Endodermal cell (in vitro differentiated cells): Measurements from ENCODE around the gene MAPK8IP1. TPM values are rescaled to one million over a fixed set of nuclear protein-coding genes. Genes with fewer than 3 reads are reported as not detected.

Experiments
- DNase-seq: peaks from one replicate; pipeline ENCODE4 v3.0.0-alpha.2; 2017
- H3K27ac ChIP-seq: 2 replicates; pipeline ENCODE4 v1.5.1; 2013; ENCODE audit warnings: mild to moderate bottlenecking, low read depth, low read length, moderate library complexity
- H3K27me3 ChIP-seq: 2 replicates; pipeline ENCODE4 v1.6.1; 2013; ENCODE audit warnings: mild to moderate bottlenecking, low read length, moderate library complexity; ENCODE audit not compliant: insufficient read depth, control insufficient read depth, poor library complexity, severe bottlenecking
- H3K36me3 ChIP-seq: 2 replicates; pipeline ENCODE4 v1.7.0; 2013; ENCODE audit warnings: mild to moderate bottlenecking, low read length, moderate library complexity; ENCODE audit not compliant: control insufficient read depth, insufficient read depth
- H3K4me1 ChIP-seq: one replicate; pipeline ENCODE4 v1.7.0; 2013; ENCODE audit warnings: low read length; ENCODE audit not compliant: control insufficient read depth, insufficient read depth
- H3K4me3 ChIP-seq: 2 replicates; pipeline ENCODE4 v1.5.1; 2013; ENCODE audit warnings: mild to moderate bottlenecking, low read length, moderate library complexity
- H3K9ac ChIP-seq: 2 replicates; pipeline ENCODE4 v1.6.1; 2013; ENCODE audit warnings: mild to moderate bottlenecking, low read length, moderate library complexity; ENCODE audit not compliant: poor library complexity, severe bottlenecking; ENCODE audit errors: extremely low read depth
- H3K9me3 ChIP-seq: 2 replicates; pipeline ENCODE4 v1.6.1; 2013; ENCODE audit warnings: mild to moderate bottlenecking, low read length, moderate library complexity; ENCODE audit not compliant: control insufficient read depth
- H3K27ac Mint-ChIP-seq: 2 replicates; pipeline ENCODE4 v1.8.0; 2020; ENCODE audit warnings: mixed read lengths
- H3K27me3 Mint-ChIP-seq: 2 replicates; pipeline ENCODE4 v1.8.0; 2021; ENCODE audit warnings: mild to moderate bottlenecking, mixed read lengths; ENCODE audit not compliant: insufficient read depth
- H3K36me3 Mint-ChIP-seq: 2 replicates; pipeline ENCODE4 v1.8.0; 2020; ENCODE audit warnings: low read depth, mixed read lengths
- H3K4me1 Mint-ChIP-seq: 2 replicates; pipeline ENCODE4 v1.8.0; 2020; ENCODE audit warnings: mixed read lengths
- H3K4me3 Mint-ChIP-seq: 2 replicates; pipeline ENCODE4 v1.8.0; 2020; ENCODE audit warnings: mild to moderate bottlenecking, moderate library complexity, mixed read lengths
- H3K9me3 Mint-ChIP-seq: 2 replicates; pipeline ENCODE4 v1.8.0; 2020; ENCODE audit warnings: mild to moderate bottlenecking, mixed read lengths
- WGBS, 2 experiments: methylation state at CpG; one replicate each; pipeline versions ENCODE4 v1.1.5 to v1.1.7; 2013; ENCODE audit warnings: missing lambda C conversion rate in 2 of 2, mixed read lengths in 1 of 2; ENCODE audit not compliant: insufficient coverage in 1 of 2, insufficient read length in 1 of 2; 5-methylcytosine and 5-hydroxymethylcytosine counted together
- total RNA-seq, 2 donors: library from RNA; stranded (reverse); fragmentation: NEBNext Ultra II Directional in 1 of 2; extraction: Animal tissue kit (Norgen Biotek cat#: 25700) in 1 of 2; gene quantifications; 2 replicates in 1 of 2; 3 replicates in 1 of 2; pipeline ENCODE4 v1.2.1, GENCODE V29; 2021
- TF ChIP-seq, protein P1 (sequence below): fragments of 200-600 bp; sonication (generic); conservative IDR thresholded peaks from 2 replicates; pipeline ENCODE4 v1.5.0; 2021; ENCODE audit warnings: antibody characterized with exemption, mild to moderate bottlenecking

Gene MAPK8IP1
- total RNA-seq, 2 donors from 2014 or later, result 11.2 to 12.8 TPM

DNA sequence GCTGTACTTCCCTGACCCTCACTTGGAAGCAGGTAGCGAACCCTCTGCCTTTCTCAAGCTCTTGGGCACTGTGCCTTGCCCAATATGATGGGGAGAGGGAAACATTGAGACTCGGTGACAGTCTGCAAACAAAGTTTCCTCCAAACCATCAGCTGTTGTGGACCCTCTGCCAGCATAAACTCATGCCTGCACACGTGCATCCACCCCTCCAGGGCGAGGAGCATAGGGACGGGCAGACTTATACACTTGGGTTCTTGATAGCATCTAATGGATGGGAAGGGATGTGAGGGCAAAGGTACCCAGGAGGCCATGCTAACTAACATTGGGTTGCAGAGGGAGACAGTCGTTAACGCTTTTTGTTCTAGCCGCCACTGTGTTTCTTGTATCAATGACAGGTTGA is 8.2 kb upstream of the MAPK8IP1 start:
- H3K4me1 Mint-ChIP-seq, result peaks cover 13% of the 10 kb centered on the region
- H3K9me3 Mint-ChIP-seq, result no peaks in the 10 kb centered on the region
- H3K4me1 ChIP-seq, result peaks cover 5% of the 10 kb centered on the region
- H3K4me3 ChIP-seq, result no peak overlapping the region
- H3K9ac ChIP-seq, result no peak overlapping the region
- H3K27me3 ChIP-seq, result no peaks in the 10 kb centered on the region
- H3K36me3 Mint-ChIP-seq, result peaks cover 10% of the 10 kb centered on the region
- H3K9me3 ChIP-seq, result no peaks in the 10 kb centered on the region
- H3K27ac ChIP-seq, result no peak overlapping the region
- no peak overlapping the region for H3K27ac Mint-ChIP-seq
- no peak overlapping the region for H3K4me3 Mint-ChIP-seq
- H3K36me3 ChIP-seq, result peaks cover 48% of the 10 kb centered on the region
- WGBS, 2 experiments, result 95 to 98% methylated on average over 6 to 8 of the region's 8 CpGs
- H3K27me3 Mint-ChIP-seq, result no peaks in the 10 kb centered on the region
- DNase-seq, result no peak
- TF ChIP-seq, protein P1, sequence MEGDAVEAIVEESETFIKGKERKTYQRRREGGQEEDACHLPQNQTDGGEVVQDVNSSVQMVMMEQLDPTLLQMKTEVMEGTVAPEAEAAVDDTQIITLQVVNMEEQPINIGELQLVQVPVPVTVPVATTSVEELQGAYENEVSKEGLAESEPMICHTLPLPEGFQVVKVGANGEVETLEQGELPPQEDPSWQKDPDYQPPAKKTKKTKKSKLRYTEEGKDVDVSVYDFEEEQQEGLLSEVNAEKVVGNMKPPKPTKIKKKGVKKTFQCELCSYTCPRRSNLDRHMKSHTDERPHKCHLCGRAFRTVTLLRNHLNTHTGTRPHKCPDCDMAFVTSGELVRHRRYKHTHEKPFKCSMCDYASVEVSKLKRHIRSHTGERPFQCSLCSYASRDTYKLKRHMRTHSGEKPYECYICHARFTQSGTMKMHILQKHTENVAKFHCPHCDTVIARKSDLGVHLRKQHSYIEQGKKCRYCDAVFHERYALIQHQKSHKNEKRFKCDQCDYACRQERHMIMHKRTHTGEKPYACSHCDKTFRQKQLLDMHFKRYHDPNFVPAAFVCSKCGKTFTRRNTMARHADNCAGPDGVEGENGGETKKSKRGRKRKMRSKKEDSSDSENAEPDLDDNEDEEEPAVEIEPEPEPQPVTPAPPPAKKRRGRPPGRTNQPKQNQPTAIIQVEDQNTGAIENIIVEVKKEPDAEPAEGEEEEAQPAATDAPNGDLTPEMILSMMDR, result no peak

DNA sequence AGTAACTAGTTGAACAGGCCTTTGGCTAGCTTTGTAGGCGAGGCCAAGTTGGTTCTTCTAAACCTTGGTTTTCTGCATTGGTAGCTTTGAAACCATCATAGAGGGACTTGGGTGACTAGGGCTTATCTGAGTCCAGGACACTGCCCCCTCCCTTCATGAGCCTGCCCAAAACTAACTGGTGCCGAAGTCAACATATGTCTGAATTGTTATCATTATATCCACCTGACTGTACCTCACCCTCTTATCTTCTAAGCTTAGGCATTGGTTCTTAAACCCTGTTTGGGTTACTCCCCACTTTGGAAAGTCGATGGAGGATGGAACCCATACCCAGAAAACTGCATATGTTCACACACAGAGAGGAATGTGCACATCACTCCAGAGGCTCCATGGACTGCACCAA is 7.6 kb upstream of the MAPK8IP1 start:
- Histone ChIP-seq H3K27ac (no peak overlapping the region), H3K9me3 (no peaks in the 10 kb centered on the region), H3K4me1 (peaks cover 5% of the 10 kb centered on the region), H3K27me3 (no peaks in the 10 kb centered on the region), H3K9ac (no peak overlapping the region), H3K36me3 (peaks cover 47% of the 10 kb centered on the region), H3K4me3 (no peak overlapping the region)
- DNase-seq, result no peak
- Mint-ChIP-seq H3K27me3 (no peaks in the 10 kb centered on the region), H3K4me1 (peaks cover 13% of the 10 kb centered on the region), H3K36me3 (peaks cover 10% of the 10 kb centered on the region), H3K4me3 (no peak overlapping the region), H3K9me3 (no peaks in the 10 kb centered on the region), H3K27ac (no peak overlapping the region)
- TF ChIP-seq, protein P1, result no peak
- WGBS, 2 experiments, result 87 to 100% methylated on average over 3 of the region's 3 CpGs

DNA sequence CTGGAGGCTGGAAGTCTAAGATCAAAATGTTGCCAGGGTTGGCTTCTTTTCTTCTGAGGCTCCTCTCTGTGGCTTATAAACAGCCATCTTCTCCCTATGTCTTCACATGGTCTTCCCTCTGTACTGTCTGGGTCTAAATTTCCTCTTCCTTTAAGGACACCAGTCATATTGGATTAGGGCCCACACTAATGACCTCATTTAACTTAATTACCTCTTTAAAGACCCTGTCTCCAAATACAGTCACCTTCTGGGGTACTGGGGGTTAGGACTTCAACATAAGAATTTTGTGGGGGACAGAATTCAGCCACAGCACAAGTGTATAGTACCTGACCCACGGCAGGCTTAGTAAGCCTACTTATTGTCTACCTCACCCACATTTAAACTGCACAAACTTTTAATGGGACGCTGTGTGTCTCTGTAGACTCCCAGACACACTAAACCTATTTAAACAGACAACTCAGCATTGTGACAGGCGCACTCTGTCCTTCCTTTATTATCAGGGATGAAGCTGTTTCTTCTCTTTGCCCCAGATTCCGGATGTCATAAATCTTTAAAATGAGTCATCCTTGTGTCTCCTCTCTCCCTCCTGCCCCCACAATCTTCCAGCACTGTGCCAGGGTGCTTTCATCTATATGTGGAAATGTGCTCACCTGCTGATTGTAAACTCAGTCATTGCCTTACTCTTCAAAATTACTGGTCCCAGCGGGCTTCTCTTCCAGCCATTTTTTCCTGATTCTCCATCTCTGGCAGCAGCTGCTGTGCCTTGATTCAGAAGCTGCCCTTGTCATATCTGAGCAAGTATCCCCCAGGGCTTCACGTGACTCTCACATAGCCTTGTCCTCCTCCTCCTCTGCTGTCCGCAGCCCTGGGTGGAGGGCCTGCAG is 5.4 kb upstream of the MAPK8IP1 start:
- TF ChIP-seq, protein P1, result no peak
- Histone ChIP-seq H3K27ac (no peak overlapping the region), H3K36me3 (peaks cover 35% of the 10 kb centered on the region), H3K9ac (no peak overlapping the region), H3K4me3 (no peak overlapping the region), H3K9me3 (no peaks in the 10 kb centered on the region), H3K4me1 (peaks cover 5% of the 10 kb centered on the region), H3K27me3 (no peaks in the 10 kb centered on the region)
- WGBS, 2 experiments, result 91% methylated on average over 7 of the region's 7 CpGs
- no peak overlapping the region for H3K27ac Mint-ChIP-seq
- no peak for DNase-seq
- H3K9me3 Mint-ChIP-seq, result no peaks in the 10 kb centered on the region
- H3K4me3 Mint-ChIP-seq, result no peak overlapping the region
- peaks cover 6% of the 10 kb centered on the region for H3K27me3 Mint-ChIP-seq
- H3K4me1 Mint-ChIP-seq, result peaks cover 13% of the 10 kb centered on the region
- peaks cover 7% of the 10 kb centered on the region for H3K36me3 Mint-ChIP-seq
